AG09319 (cell line): ENCODE measurements around the gene IRAK2.

Experiments used
- DNase-seq: peaks from one replicate; pipeline ENCODE4 v3.0.0-alpha.2; 2010; ENCODE audit warnings: low read depth; ENCODE audit errors: extremely low read depth
- TF ChIP-seq, protein P1 (sequence below): IDR thresholded peaks from 2 replicates; pipeline ENCODE4 v1.5.1; 2011; ENCODE audit warnings: low read depth, mild to moderate bottlenecking, inconsistent platforms, low read length, moderate library complexity

IRAK2 gene

DNA sequence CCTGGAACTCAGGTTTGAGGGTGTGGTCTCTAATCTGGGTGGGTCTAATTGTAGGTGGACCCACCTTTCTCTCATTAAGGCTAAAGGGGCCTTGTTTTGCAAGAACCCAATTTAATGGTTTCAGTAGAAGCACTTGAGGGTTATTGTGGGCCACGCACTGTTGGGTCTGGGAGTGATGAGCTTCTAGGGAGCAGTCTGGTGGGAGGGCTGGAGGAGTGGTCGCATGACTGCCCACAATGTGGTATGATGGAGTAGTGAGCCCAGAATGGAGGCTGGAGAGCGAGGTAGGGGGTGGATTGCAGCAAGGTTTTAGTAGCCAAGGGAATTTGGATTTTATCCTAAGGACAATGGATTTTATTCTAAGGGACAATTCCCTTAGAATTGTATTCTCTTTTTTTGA lies 86.3 kb downstream of the IRAK2 start:
- TF ChIP-seq, protein P1, sequence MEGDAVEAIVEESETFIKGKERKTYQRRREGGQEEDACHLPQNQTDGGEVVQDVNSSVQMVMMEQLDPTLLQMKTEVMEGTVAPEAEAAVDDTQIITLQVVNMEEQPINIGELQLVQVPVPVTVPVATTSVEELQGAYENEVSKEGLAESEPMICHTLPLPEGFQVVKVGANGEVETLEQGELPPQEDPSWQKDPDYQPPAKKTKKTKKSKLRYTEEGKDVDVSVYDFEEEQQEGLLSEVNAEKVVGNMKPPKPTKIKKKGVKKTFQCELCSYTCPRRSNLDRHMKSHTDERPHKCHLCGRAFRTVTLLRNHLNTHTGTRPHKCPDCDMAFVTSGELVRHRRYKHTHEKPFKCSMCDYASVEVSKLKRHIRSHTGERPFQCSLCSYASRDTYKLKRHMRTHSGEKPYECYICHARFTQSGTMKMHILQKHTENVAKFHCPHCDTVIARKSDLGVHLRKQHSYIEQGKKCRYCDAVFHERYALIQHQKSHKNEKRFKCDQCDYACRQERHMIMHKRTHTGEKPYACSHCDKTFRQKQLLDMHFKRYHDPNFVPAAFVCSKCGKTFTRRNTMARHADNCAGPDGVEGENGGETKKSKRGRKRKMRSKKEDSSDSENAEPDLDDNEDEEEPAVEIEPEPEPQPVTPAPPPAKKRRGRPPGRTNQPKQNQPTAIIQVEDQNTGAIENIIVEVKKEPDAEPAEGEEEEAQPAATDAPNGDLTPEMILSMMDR = no peak
- no peak for DNase-seq

GRCh38 chr3:10253731-10254130 lies 89.0 kb downstream of the IRAK2 start:
- TF ChIP-seq, protein P1 = no peak
- no peak for DNase-seq

- TF ChIP-seq, protein P1 = no peak
- DNase-seq = no peak
Measured at GRCh38 chr3:10255835-10256234, 91.1 kb downstream of the IRAK2 start.

DNA sequence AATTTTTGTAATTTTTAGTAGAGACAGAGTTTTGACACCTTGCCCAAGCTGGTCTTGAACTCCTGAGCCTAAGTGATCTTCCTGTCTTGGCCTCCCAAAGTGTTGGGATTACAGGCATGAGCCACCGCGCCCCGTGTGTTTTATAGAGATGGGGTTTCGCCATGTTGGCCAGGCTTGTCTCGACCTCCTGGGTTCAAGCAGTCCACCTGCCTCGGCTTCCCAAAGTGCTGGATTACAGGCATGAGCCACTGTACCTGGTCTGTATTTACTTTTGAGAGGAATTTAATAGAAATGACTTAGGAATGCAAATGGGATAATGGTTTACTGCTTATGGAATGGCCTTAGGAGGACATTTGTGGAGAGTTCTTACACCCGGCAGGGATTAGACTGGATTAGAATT lies 94.3 kb downstream of the IRAK2 start:
- TF ChIP-seq, protein P1 = no peak
- DNase-seq = no peak

GRCh38 chr3:10259798-10260197 lies 95.1 kb downstream of the IRAK2 start:
- no peak for DNase-seq
- TF ChIP-seq, protein P1 = no peak

DNA sequence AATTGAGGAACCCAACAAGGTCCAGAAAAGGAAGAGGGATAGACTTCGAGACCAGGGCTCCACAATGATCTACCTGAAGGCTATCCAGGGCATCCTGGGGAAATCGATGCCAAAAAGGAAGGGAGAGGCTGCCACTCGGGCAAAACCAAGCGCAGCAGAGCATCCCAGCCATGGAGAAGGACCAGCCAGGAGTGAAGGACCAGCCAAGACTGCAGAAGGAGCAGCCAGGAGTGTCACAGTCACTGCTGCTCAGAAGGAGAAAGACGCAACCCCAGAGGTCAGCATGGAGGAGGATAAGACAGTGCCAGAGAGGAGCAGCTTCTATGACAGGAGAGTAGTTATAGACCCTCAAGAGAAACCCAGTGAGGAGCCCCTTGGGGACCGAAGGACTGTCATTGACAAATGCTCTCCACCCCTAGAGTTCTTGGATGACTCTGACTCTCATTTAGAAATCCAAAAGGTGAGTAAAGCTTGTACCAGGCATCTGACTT lies 95.5 kb downstream of the IRAK2 start:
- TF ChIP-seq, protein P1 = no peak
- DNase-seq = no peak

- TF ChIP-seq, protein P1 = no peak
- DNase-seq = no peak
Measured at GRCh38 chr3:10262027-10262426, 97.3 kb downstream of the IRAK2 start.
